ENCODE data around the gene SPNS3. TPM values are rescaled to one million over a fixed set of nuclear protein-coding genes. Genes with fewer than 3 reads are reported as not detected.

SPNS3 gene
- total and polyA plus RNA-seq, 2 donors (not counting 1 experiment from before 2014, with no cell fraction given) = 0.44 to 0.52 TPM

DNA sequence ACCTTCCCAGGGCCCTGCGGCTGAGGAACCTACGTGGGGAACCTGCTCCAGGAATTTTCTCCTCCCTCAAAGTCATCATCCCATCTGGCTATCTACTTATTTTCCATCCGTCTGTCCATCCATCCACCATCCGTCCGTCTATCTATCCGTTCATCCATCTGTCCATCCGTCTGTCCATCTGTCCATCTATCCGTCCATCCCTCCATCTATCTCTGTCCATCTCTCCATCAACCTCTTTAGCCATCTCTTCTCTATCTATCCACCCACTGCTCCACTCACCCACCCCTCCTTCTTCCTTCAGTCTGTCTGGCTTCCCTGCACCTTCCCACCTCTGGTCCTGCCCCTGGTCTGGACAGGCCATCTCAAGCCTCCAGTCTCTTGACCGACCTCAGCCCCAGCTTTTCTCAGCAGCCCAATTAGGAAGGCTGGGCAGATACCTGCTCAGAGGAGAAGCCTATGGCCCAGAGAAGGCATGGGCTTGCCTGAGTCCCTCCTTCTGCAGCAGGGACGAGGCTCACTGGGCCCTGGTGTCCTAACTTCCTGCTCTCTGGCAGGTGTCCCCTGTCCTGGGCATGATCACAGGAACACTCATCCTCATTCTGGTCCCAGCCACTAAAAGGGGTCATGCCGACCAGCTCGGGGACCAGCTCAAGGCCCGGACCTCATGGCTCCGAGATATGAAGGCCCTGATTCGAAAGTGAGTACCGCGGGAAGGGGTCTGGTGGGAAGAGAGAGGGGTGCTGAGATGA is 98.4 kb downstream of the SPNS3 start:
- intact Hi-C loops (cut with micrococcal nuclease) = no loop called here
- H3K27ac ChIP-seq (ENCODE audit: low read length in 2 of 2) = no peak overlapping the region
- Mint-ChIP-seq H3K4me3 (no peak overlapping the region), H3K4me1 (peaks cover 2% of the 10 kb centered on the region), H3K27me3 (peaks cover 19% of the 10 kb centered on the region), H3K27ac (no peak overlapping the region), H3K9me3 (ENCODE audit: insufficient read depth) (no peaks in the 10 kb centered on the region)
- H3K36me3 ChIP-seq (replicated peaks in 1 of 2; ENCODE audit: control extremely low read depth in 1 of 2, control insufficient read depth in 1 of 2, extremely low read depth in 1 of 2, insufficient read depth in 2 of 2, low read length in 1 of 2) = no peaks in the 10 kb centered on the region
- peaks cover 0 to 2% (median 0%) of the 10 kb centered on the region in 4 experiments for H3K27me3 ChIP-seq (replicated peaks in 1 of 4; ENCODE audit: control extremely low read depth in 1 of 4, control insufficient read depth in 3 of 4, insufficient read depth in 4 of 4, low read length in 3 of 4)
- DNase-seq = no peak
- H3K9me3 ChIP-seq (ENCODE audit: control extremely low read depth in 1 of 3, control insufficient read depth in 2 of 3, insufficient read depth in 1 of 3, low read length in 2 of 3) = no peaks in the 10 kb centered on the region
- H2AFZ ChIP-seq (ENCODE audit: insufficient read depth, low read depth, low read length, poor library complexity, severe bottlenecking) = no peak overlapping the region
- no peak overlapping the region for H3K4me2 ChIP-seq (replicated peaks; ENCODE audit: low read depth, low read length, poor library complexity, severe bottlenecking)
- H3K9ac ChIP-seq (ENCODE audit: low read length) = no peak overlapping the region
- no peak for ATAC-seq (ENCODE audit: low read depth)
- POLR2A ChIA-PET = no interaction called here
- peaks cover 0 to 3% of the 10 kb centered on the region in 2 donors for H3K4me1 ChIP-seq (ENCODE audit: control insufficient read depth in 2 of 2, insufficient read depth in 2 of 2, low read length in 2 of 2)
- no peak overlapping the region for H3K4me3 ChIP-seq (ENCODE audit: control extremely low read depth in 1 of 5, extremely low read depth in 1 of 5, insufficient read depth in 1 of 5, low read depth in 2 of 5, low read length in 4 of 5)
- no peaks in the 10 kb centered on the region for H3K79me2 ChIP-seq (ENCODE audit: control insufficient read depth, insufficient read depth, low read length)
- H4K20me1 ChIP-seq (ENCODE audit: control insufficient read depth, insufficient read depth, low read length, poor library complexity, severe bottlenecking) = no peaks in the 10 kb centered on the region
- TF ChIP-seq, protein P1, sequence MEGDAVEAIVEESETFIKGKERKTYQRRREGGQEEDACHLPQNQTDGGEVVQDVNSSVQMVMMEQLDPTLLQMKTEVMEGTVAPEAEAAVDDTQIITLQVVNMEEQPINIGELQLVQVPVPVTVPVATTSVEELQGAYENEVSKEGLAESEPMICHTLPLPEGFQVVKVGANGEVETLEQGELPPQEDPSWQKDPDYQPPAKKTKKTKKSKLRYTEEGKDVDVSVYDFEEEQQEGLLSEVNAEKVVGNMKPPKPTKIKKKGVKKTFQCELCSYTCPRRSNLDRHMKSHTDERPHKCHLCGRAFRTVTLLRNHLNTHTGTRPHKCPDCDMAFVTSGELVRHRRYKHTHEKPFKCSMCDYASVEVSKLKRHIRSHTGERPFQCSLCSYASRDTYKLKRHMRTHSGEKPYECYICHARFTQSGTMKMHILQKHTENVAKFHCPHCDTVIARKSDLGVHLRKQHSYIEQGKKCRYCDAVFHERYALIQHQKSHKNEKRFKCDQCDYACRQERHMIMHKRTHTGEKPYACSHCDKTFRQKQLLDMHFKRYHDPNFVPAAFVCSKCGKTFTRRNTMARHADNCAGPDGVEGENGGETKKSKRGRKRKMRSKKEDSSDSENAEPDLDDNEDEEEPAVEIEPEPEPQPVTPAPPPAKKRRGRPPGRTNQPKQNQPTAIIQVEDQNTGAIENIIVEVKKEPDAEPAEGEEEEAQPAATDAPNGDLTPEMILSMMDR (IDR thresholded peaks at IDR 0.05) = no peak
- no peak for TF ChIP-seq EZH2 (IDR thresholded peaks at IDR 0.05; ENCODE audit: borderline replicate concordance, insufficient read depth, low read depth, low read length, poor library complexity, severe bottlenecking)
- CTCF ChIA-PET = no interaction called here
- WGBS (ENCODE audit: insufficient coverage) = 86% methylated on average over 10 of the region's 17 CpGs

DNA sequence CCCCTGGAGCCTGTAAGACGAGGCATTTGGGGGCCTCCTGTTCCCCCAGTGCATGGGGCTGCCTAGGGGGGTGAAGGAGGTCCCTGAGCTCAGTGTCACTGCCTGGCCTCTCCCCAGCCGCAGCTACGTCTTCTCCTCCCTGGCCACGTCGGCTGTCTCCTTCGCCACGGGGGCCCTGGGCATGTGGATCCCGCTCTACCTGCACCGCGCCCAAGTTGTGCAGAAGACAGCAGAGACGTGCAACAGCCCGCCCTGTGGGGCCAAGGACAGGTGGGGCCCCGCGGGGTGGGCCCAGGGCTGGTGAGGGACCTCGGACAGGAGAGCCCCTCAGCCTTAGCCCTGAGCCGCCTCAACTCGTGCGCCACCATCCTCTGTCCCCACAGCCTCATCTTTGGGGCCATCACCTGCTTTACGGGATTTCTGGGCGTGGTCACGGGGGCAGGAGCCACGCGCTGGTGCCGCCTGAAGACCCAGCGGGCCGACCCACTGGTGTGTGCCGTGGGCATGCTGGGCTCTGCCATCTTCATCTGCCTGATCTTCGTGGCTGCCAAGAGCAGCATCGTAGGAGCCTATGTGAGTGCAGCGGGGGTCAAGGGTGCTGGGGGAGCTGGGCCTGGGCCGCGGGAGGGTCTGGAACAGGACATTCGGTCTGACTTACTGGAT is 99.3 kb downstream of the SPNS3 start:
- WGBS (ENCODE audit: insufficient coverage) = 89% methylated on average over 32 of the region's 33 CpGs
- ATAC-seq (ENCODE audit: low read depth) = no peak
- intact Hi-C loops (cut with micrococcal nuclease) = no loop called here
- Histone ChIP-seq H3K4me3 (ENCODE audit: control extremely low read depth in 1 of 5, extremely low read depth in 1 of 5, insufficient read depth in 1 of 5, low read depth in 2 of 5, low read length in 4 of 5) (no peak overlapping the region), H3K27ac (ENCODE audit: low read length in 2 of 2) (no peak overlapping the region), H3K4me1 (ENCODE audit: control insufficient read depth in 2 of 2, insufficient read depth in 2 of 2, low read length in 2 of 2) (peaks cover 0 to 3% of the 10 kb centered on the region in 2 donors), H3K9me3 (ENCODE audit: control extremely low read depth in 1 of 3, control insufficient read depth in 2 of 3, insufficient read depth in 1 of 3, low read length in 2 of 3) (no peaks in the 10 kb centered on the region), H3K36me3 (replicated peaks in 1 of 2; ENCODE audit: control extremely low read depth in 1 of 2, control insufficient read depth in 1 of 2, extremely low read depth in 1 of 2, insufficient read depth in 2 of 2, low read length in 1 of 2) (no peaks in the 10 kb centered on the region), H3K79me2 (ENCODE audit: control insufficient read depth, insufficient read depth, low read length) (no peaks in the 10 kb centered on the region), H3K4me2 (replicated peaks; ENCODE audit: low read depth, low read length, poor library complexity, severe bottlenecking) (no peak overlapping the region), H4K20me1 (ENCODE audit: control insufficient read depth, insufficient read depth, low read length, poor library complexity, severe bottlenecking) (no peaks in the 10 kb centered on the region), H2AFZ (ENCODE audit: insufficient read depth, low read depth, low read length, poor library complexity, severe bottlenecking) (no peak overlapping the region), H3K9ac (ENCODE audit: low read length) (no peak overlapping the region), H3K27me3 (replicated peaks in 1 of 4; ENCODE audit: control extremely low read depth in 1 of 4, control insufficient read depth in 3 of 4, insufficient read depth in 4 of 4, low read length in 3 of 4) (peaks cover 0 to 2% (median 0%) of the 10 kb centered on the region in 4 experiments)
- peaks cover 15% of the 10 kb centered on the region for H3K27me3 Mint-ChIP-seq
- ChIA-PET POLR2A (no interaction called here), CTCF (no interaction called here)
- H3K27ac Mint-ChIP-seq = no peak overlapping the region
- TF ChIP-seq, protein P1 (IDR thresholded peaks at IDR 0.05) = no peak
- no peak for TF ChIP-seq EZH2 (IDR thresholded peaks at IDR 0.05; ENCODE audit: borderline replicate concordance, insufficient read depth, low read depth, low read length, poor library complexity, severe bottlenecking)
- no peak overlapping the region for H3K4me3 Mint-ChIP-seq
- H3K4me1 Mint-ChIP-seq = peaks cover 2% of the 10 kb centered on the region
- no peak for DNase-seq
- no peaks in the 10 kb centered on the region for H3K9me3 Mint-ChIP-seq (ENCODE audit: insufficient read depth)

All from B cell (primary cell).